ENCODE measurements around the gene OR2T6. TPM values are rescaled to one million over a fixed set of nuclear protein-coding genes. Genes with fewer than 3 reads are reported as not detected.
"Not testable (repeated sequence)": the region's sequence is repeated elsewhere in the genome, so short reads cannot be mapped to it uniquely, and the experiment has no call there.

Gene OR2T6
- total RNA-seq, 4 donors from 2014 or later, result not detected

- WGBS, 2 donors (ENCODE audit: low coverage in 1 of 2), result 69 to 70% methylated on average over 5 to 8 of the region's 8 CpGs
- no peaks in the 10 kb centered on the region for H3K4me1 ChIP-seq
- H3K27ac ChIP-seq, result no peak overlapping the region
- H3K4me3 ChIP-seq, result no peak overlapping the region
- in situ Hi-C loops (cut with MboI; ENCODE audit: low pct_ligation_motif_present in 1 of 4, low pct_unique_long_range_greater_than_20kb in 1 of 4, low sequenced_read_pairs in 3 of 4), result no loop called here
- H3K27me3 ChIP-seq, result no peaks in the 10 kb centered on the region
- TF ChIP-seq EP300 (IDR thresholded peaks at IDR 0.05; ENCODE audit: low read depth) (no peak), POLR2AphosphoS5 (IDR thresholded peaks at IDR 0.05) (no peak), POLR2A (IDR thresholded peaks at IDR 0.05) (no peak)
- TF ChIP-seq, protein P1, sequence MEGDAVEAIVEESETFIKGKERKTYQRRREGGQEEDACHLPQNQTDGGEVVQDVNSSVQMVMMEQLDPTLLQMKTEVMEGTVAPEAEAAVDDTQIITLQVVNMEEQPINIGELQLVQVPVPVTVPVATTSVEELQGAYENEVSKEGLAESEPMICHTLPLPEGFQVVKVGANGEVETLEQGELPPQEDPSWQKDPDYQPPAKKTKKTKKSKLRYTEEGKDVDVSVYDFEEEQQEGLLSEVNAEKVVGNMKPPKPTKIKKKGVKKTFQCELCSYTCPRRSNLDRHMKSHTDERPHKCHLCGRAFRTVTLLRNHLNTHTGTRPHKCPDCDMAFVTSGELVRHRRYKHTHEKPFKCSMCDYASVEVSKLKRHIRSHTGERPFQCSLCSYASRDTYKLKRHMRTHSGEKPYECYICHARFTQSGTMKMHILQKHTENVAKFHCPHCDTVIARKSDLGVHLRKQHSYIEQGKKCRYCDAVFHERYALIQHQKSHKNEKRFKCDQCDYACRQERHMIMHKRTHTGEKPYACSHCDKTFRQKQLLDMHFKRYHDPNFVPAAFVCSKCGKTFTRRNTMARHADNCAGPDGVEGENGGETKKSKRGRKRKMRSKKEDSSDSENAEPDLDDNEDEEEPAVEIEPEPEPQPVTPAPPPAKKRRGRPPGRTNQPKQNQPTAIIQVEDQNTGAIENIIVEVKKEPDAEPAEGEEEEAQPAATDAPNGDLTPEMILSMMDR (IDR thresholded peaks at IDR 0.05), result no peak
- no peaks in the 10 kb centered on the region for H3K36me3 ChIP-seq
- DNase-seq, result no peak
- H3K9me3 ChIP-seq, result no peaks in the 10 kb centered on the region
- intact Hi-C loops (cut with DNase I; ENCODE audit: low total_unique reads), result no loop called here
Measured at GRCh38 chr1:248406721-248407692, 31.5 kb downstream of the OR2T6 start.

DNA sequence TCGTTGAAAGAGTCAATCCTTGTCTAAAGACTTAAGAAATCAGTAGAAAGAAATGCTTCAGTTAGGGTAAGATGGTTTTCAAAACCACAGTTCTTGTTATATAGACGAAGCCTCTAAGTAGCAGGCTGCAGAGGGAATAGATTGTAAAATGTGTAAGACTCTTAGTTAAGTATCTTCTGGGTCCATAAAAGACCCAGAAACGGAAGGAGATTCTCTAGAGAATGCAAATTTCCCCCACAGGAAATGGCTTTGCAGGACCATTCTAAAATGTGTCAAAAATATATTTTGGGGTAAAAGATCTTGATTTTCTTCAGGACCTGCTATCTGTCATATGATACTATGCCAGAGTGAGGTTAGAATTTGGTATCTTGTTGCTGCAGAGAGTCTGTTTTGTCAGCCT is 40.7 kb downstream of the OR2T6 start:
- TF ChIP-seq POLR2A (IDR thresholded peaks at IDR 0.05) (no peak), POLR2AphosphoS5 (IDR thresholded peaks at IDR 0.05) (no peak), EP300 (IDR thresholded peaks at IDR 0.05; ENCODE audit: low read depth) (no peak)
- TF ChIP-seq, protein P1 (IDR thresholded peaks at IDR 0.05), result no peak
- no peaks in the 10 kb centered on the region for H3K36me3 ChIP-seq

GRCh38 chr1:248417854-248418253 is 42.3 kb downstream of the OR2T6 start:
- peaks cover 8% of the 10 kb centered on the region in 2 donors for H3K9me3 ChIP-seq
- H3K4me3 ChIP-seq, result no peak overlapping the region
- no peaks in the 10 kb centered on the region for H3K4me1 ChIP-seq
- TF ChIP-seq POLR2AphosphoS5 (IDR thresholded peaks at IDR 0.05) (no peak), POLR2A (IDR thresholded peaks at IDR 0.05) (no peak), EP300 (IDR thresholded peaks at IDR 0.05; ENCODE audit: low read depth) (no peak)
- TF ChIP-seq, protein P1 (IDR thresholded peaks at IDR 0.05), result no peak
- WGBS, 2 donors (ENCODE audit: low coverage in 1 of 2), result 72 to 83% methylated on average over 2 of the region's 2 CpGs
- H3K27ac ChIP-seq, result no peak overlapping the region
- intact Hi-C loops (cut with DNase I; ENCODE audit: low total_unique reads) (no loop called here), in situ Hi-C loops (cut with MboI; ENCODE audit: low pct_ligation_motif_present in 1 of 4, low pct_unique_long_range_greater_than_20kb in 1 of 4, low sequenced_read_pairs in 3 of 4) (no loop called here)
- no peaks in the 10 kb centered on the region for H3K36me3 ChIP-seq
- DNase-seq, result no peak
- H3K27me3 ChIP-seq, result no peaks in the 10 kb centered on the region

More for the DNA sequence above, 40.7 kb downstream of the OR2T6 start:
- no peaks in the 10 kb centered on the region for H3K4me1 ChIP-seq
- WGBS, 2 donors (ENCODE audit: low coverage in 1 of 2), result 44 to 47% methylated on average over 3 of the region's 3 CpGs
- intact Hi-C loops (cut with DNase I; ENCODE audit: low total_unique reads), result no loop called here
- no peak overlapping the region for H3K4me3 ChIP-seq
- no peak for DNase-seq
- in situ Hi-C loops (cut with MboI; ENCODE audit: low pct_ligation_motif_present in 1 of 4, low pct_unique_long_range_greater_than_20kb in 1 of 4, low sequenced_read_pairs in 3 of 4), result no loop called here
- H3K9me3 ChIP-seq, result peaks cover 4 to 6% of the 10 kb centered on the region in 2 donors
- H3K27me3 ChIP-seq, result no peaks in the 10 kb centered on the region
- H3K27ac ChIP-seq, result no peak overlapping the region

GRCh38 chr1:248421384-248421783 is 45.8 kb downstream of the OR2T6 start:
- H3K27ac ChIP-seq, result no peak overlapping the region
- no peak for DNase-seq
- no peak overlapping the region for H3K4me3 ChIP-seq
- no peaks in the 10 kb centered on the region for H3K36me3 ChIP-seq
- peaks cover 8 to 10% of the 10 kb centered on the region in 2 donors for H3K9me3 ChIP-seq
- no peak for TF ChIP-seq POLR2A (IDR thresholded peaks at IDR 0.05)
- TF ChIP-seq EP300 (IDR thresholded peaks at IDR 0.05; ENCODE audit: low read depth), result no peak
- TF ChIP-seq POLR2AphosphoS5 (IDR thresholded peaks at IDR 0.05), result no peak
- TF ChIP-seq, protein P1 (IDR thresholded peaks at IDR 0.05), result no peak
- 11 to 17% methylated on average over 1 of the region's 1 CpG for WGBS, 2 donors (ENCODE audit: low coverage in 1 of 2)
- intact Hi-C loops (cut with DNase I; ENCODE audit: low total_unique reads) (no loop called here), in situ Hi-C loops (cut with MboI; ENCODE audit: low pct_ligation_motif_present in 1 of 4, low pct_unique_long_range_greater_than_20kb in 1 of 4, low sequenced_read_pairs in 3 of 4) (no loop called here)
- H3K27me3 ChIP-seq, result no peaks in the 10 kb centered on the region
- H3K4me1 ChIP-seq, result no peaks in the 10 kb centered on the region

DNA sequence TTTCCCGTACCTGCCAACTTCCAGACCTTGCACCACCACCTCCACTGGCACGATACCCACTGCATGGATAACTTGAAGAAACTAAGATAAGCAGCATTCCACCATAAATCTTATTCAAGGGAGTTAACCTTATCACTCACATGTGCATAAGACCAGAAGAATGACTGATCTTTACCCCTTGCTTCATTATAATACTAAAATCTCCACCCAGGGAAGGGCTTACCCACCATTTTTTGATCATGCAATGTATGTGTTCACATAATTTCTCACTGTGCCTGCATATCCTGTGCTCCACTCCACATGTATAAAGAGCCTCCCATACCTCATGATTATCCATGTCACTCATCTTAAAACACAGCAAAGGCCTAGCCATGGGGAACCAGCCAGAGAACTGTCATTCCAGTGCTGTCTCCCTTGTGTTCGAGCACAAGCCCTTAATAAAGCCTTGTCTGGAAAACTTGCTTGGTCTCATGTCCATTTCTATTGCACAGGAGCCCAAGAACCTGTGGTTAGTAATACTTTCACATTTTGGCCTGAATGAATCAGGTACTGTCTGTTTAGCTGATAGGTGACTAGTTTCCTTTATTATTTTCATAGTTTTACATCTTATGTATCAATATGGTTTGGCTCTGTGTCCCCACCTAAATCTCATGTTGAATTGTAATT is 52.1 kb downstream of the OR2T6 start:
- H3K27me3 ChIP-seq; H3K9me3 ChIP-seq; H3K4me1 ChIP-seq; intact Hi-C loops (cut with DNase I; ENCODE audit: low total_unique reads); H3K4me3 ChIP-seq; in situ Hi-C loops (cut with MboI; ENCODE audit: low pct_ligation_motif_present in 1 of 4, low pct_unique_long_range_greater_than_20kb in 1 of 4, low sequenced_read_pairs in 3 of 4); H3K36me3 ChIP-seq; DNase-seq; H3K27ac ChIP-seq: not testable (repeated sequence)
- 56 to 68% methylated on average over 2 to 3 of the region's 3 CpGs for WGBS, 2 donors (ENCODE audit: low coverage in 1 of 2)

GRCh38 chr1:248428192-248428533 is 52.6 kb downstream of the OR2T6 start:
- DNase-seq; H3K36me3 ChIP-seq; H3K4me3 ChIP-seq; in situ Hi-C loops (cut with MboI; ENCODE audit: low pct_ligation_motif_present in 1 of 4, low pct_unique_long_range_greater_than_20kb in 1 of 4, low sequenced_read_pairs in 3 of 4); H3K9me3 ChIP-seq; H3K27me3 ChIP-seq; intact Hi-C loops (cut with DNase I; ENCODE audit: low total_unique reads); H3K4me1 ChIP-seq; H3K27ac ChIP-seq: not testable (repeated sequence)
- 61 to 68% methylated on average over 3 of the region's 3 CpGs for WGBS, 2 donors (ENCODE audit: low coverage in 1 of 2)

All from transverse colon (tissue), 4 donors.